Stimulated activated naive CD8-positive, alpha-beta T cell treated with anti-CD3 and anti-CD28 coated beads, Interleukin-15, Interleukin-2, amounts not matched to agents 100 U/mL and 50 U/mL, for 24 hours (primary cell): ENCODE results near the gene CELSR1.

ENCODE experiments used
- ATAC-seq: fragments of 150-1000 bp; cut with Tn5 transposase; one replicate; pipeline ENCODE4 v1.10.0; 2021
- DNase-seq: peaks from one replicate; pipeline ENCODE4 v3.0.0; 2021

The CELSR1 gene, protein sequence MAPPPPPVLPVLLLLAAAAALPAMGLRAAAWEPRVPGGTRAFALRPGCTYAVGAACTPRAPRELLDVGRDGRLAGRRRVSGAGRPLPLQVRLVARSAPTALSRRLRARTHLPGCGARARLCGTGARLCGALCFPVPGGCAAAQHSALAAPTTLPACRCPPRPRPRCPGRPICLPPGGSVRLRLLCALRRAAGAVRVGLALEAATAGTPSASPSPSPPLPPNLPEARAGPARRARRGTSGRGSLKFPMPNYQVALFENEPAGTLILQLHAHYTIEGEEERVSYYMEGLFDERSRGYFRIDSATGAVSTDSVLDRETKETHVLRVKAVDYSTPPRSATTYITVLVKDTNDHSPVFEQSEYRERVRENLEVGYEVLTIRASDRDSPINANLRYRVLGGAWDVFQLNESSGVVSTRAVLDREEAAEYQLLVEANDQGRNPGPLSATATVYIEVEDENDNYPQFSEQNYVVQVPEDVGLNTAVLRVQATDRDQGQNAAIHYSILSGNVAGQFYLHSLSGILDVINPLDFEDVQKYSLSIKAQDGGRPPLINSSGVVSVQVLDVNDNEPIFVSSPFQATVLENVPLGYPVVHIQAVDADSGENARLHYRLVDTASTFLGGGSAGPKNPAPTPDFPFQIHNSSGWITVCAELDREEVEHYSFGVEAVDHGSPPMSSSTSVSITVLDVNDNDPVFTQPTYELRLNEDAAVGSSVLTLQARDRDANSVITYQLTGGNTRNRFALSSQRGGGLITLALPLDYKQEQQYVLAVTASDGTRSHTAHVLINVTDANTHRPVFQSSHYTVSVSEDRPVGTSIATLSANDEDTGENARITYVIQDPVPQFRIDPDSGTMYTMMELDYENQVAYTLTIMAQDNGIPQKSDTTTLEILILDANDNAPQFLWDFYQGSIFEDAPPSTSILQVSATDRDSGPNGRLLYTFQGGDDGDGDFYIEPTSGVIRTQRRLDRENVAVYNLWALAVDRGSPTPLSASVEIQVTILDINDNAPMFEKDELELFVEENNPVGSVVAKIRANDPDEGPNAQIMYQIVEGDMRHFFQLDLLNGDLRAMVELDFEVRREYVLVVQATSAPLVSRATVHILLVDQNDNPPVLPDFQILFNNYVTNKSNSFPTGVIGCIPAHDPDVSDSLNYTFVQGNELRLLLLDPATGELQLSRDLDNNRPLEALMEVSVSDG (N-terminal part only)

GRCh38 chr22:46537225-46537945 lies at the start of gene CELSR1:
Gene CELSR1, minus strand, starts transcription at chr22:46537620. Its CDS starts 450 bp downstream, at chr22:46537170.
- DNase-seq (peak; percentile 31), ATAC-seq (peak; percentile 39)

GRCh38 chr22:46587061-46587460 lies 49.6 kb upstream of the CELSR1 start:
- DNase-seq (no peak), ATAC-seq (peak; percentile 44)

- ATAC-seq (no peak), DNase-seq (no peak)
Measured at GRCh38 chr22:46586531-46587011, 49.2 kb upstream of the CELSR1 start.

DNA sequence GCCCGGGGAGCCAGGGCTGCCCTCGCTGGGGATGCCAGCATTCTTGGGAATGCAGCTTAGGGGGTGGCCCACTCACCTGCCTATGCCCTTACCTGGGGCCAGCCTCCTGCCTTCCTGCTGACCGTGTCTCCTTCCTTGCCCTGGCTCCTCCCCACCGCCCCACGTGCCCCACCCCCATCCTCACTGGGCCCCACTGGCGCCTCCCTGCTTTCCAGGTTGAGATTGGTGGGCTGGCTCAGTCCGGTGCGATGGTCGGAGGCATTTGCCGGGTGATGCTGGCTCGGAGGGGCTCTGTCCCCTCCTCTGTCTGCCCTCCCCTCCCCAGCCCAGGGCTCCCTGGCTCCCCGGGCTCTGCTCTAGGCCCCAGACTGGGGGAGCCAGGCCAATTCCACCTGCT lies 48.7 kb upstream of the CELSR1 start:
- DNase-seq (no peak), ATAC-seq (no peak)

DNA sequence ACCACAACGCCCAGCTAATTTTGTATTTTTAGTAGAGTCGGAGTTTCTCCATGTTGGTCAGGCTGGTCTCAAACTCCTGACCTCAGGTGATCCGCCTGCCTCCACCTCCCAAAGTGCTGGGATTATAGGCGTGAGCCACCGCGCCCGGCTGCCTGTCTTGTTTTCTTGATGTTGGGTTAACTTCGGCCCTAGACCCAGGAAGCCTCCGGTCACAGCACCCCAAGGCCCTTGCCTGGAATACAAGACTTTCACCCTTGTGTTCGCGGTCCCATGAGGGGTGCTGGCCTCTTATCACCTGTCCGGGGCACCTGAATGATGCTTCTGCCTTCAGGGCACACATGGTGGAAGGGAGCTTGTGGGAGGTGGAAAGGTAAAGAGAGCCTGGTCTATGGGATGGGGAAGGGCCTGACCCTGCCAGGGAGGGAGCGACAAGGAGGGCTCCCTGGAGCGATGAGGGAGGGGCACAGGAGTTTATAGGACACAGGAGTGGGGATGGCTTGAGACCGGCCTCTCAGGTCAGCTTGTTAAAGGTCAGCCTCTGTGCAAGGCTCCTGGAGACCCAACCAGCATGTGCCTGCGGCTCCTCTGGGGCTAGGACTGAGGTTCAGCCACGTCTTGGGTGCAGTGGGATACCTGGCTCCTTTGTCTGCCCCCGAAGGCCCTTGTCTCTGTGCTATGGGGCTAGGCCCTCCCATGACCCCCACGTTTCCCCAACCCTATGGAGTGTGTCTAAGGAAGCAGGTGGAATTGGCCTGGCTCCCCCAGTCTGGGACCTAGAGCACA lies 48.1 kb upstream of the CELSR1 start:
- DNase-seq (no peak), ATAC-seq (no peak)

GRCh38 chr22:46584081-46584921 lies 46.9 kb upstream of the CELSR1 start:
- ATAC-seq (no peak), DNase-seq (no peak)

DNA sequence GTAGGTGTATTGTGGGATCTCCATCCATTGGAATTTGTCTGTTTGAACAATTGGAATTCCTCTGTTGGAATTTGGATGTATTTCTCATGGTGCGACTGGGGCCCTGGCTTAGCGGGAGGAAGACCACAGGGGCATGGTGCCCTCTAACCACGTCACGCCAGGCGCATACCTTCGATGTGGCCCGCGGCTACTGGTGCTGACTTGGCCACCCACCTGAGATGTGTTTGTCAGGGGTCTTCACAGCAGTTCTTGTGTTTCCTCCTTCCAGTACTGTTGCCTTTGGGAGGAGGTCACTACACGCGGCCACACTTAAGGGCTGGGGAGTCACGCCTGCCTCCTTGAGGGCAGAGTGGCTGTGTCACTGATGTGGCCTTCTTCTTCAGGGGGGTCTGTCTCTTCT lies 46.2 kb upstream of the CELSR1 start:
- ATAC-seq (no peak), DNase-seq (no peak)

DNA sequence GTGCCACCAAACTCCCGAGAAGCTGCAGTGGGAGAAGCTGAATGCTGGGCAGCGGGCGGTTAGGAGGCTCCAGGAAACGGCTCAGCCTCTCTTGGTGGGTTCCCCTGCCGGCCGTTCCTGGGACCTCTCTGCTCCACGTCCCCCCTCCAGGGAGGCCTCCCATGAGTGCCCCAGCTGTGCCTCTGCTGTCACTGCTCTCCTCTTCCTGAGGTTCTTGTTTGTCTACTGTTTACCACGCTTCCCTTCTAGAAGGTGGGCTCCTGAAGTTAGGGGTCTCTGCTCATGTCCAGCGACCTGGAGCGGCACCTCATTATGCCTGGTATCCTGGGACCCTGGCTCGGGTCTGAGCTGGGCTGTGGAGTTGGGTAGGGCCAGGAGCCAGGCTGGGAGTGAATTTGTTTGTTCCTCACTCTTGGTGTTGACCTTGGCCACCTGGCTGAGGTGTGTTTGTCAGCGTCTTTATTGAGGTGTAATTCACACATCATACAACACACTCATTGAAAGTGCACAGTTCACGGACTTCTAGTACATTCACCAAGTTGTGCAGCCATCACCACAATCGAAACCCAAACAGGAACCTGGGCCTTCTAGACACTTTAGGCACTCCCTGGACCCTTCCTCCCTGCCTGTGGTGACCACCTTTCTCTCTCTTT lies 45.0 kb upstream of the CELSR1 start:
- DNase-seq, result no peak
- no peak for ATAC-seq

GRCh38 chr22:46581538-46582244 lies 44.3 kb upstream of the CELSR1 start:
- DNase-seq (no peak), ATAC-seq (no peak)

GRCh38 chr22:46580940-46581537 lies 43.6 kb upstream of the CELSR1 start:
- DNase-seq (no peak), ATAC-seq (no peak)

GRCh38 chr22:46579751-46580449 lies 42.5 kb upstream of the CELSR1 start:
- DNase-seq (no peak), ATAC-seq (no peak)

GRCh38 chr22:46578824-46579561 lies 41.6 kb upstream of the CELSR1 start:
- DNase-seq (no peak), ATAC-seq (no peak)

DNA sequence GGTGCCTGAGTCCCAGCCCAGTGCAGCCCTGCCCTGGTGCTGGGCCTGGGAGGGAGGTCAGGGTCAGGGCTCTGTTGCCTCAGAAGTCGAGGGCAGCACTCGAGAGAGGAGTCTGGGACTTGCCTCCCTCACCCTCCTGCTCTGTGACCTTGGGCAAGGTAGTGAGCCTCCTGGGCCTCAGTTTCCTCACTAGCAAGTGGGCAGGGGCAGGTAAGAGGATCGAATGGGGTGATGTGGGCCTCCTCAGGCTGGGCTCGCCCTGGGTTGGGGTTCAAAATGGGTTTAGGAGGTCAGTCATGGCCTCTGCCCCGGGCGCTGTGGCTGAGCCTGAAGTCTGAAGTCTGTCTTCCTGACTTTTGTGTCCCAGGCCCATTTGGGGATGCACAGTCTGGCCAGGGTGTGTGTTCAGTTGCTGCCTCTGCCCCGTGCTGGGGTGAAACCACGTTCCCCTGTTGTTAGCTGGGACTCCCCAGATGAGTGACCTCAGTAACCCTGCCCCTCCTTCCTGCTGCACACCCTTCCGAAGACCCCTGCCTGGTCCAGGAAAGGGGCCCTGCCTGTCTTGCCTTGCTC lies 40.9 kb upstream of the CELSR1 start:
- DNase-seq (no peak), ATAC-seq (no peak)

GRCh38 chr22:46577368-46578249 lies 40.2 kb upstream of the CELSR1 start:
- peak; percentile 34 for DNase-seq
- ATAC-seq, result no peak

GRCh38 chr22:46576556-46577367 lies 39.3 kb upstream of the CELSR1 start:
- DNase-seq, result peak; percentile 75
- peak; percentile 70 for ATAC-seq
